ENCODE measurements around the gene COL20A1.

The COL20A1 gene

GRCh38 chr20:63292904-63293303, at the start of gene COL20A1:
Gene COL20A1, plus strand, starts transcription at chr20:63293186. Its CDS starts 1,922 bp downstream, at chr20:63295108.
- TF ChIP-seq GATA1 (IDR thresholded peaks at IDR 0.05; ENCODE audit: low read depth, low read length) (no peak), POLR2A (IDR thresholded peaks at IDR 0.05; ENCODE audit: low read length) (no peak)
- DNase-seq: no peak

DNA sequence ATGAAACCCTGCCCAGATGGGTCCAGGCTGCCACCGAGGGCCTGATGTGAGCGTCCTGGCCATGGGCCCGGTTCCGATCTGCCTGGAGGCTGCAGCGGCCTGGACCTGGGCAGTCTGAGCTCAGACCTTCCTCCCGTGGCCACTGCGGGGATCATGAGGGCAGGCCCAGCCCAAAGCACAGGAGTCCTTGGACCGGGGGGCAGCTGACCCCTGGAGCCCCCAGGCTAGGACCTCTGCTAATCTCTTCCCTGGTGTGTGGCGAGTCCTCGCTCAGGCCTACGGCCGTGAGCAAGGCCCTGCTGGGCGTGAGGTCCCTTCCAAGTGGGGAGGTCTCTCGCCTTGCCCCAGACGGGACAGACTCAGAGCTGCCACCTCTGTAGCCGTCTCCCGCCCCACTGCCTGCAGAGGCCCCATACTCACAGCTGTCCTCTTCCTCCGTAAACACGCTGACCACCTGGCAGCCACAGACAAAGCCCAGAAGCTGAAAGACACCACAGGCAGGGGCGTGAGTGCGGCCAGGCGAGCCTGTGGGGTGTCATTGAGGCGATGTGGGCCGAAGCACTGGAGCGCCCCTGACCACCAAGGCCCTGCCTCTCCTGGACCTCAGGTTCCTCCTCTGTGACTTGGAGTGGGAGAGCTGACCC, 49.3 kb upstream of the COL20A1 start:
- no peak for DNase-seq
- TF ChIP-seq GATA1 (IDR thresholded peaks at IDR 0.05; ENCODE audit: low read depth, low read length) (no peak), POLR2A (IDR thresholded peaks at IDR 0.05; ENCODE audit: low read length) (no peak)

DNA sequence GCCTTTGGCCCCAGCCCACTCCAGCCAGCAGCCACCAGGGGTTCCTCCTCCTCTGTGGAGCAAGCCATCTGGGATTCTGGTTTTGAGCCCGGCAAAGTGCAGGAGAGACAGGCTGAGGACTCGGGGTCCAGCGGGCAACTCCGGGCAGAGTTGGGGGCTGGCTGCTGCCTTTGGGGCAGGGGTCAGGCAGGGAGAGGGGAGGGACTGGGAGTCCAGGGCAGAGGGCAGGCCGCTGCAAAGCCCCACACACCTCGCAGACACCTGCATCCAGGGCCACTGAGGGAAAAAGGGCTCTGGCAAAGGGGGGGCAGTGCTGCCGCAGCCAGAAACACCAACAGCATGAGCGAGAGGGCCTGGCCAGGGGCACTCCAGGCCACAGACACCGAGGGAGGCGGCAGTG, 48.5 kb upstream of the COL20A1 start:
- no peak for DNase-seq
- TF ChIP-seq GATA1 (IDR thresholded peaks at IDR 0.05; ENCODE audit: low read depth, low read length): no peak
- TF ChIP-seq POLR2A (IDR thresholded peaks at IDR 0.05; ENCODE audit: low read length): no peak

- TF ChIP-seq GATA1 (IDR thresholded peaks at IDR 0.05; ENCODE audit: low read depth, low read length) (no peak), POLR2A (IDR thresholded peaks at IDR 0.05; ENCODE audit: low read length) (no peak)
- DNase-seq: no peak
These were observed 46.3 kb upstream of the COL20A1 start for GRCh38 chr20:63246490-63247288.

DNA sequence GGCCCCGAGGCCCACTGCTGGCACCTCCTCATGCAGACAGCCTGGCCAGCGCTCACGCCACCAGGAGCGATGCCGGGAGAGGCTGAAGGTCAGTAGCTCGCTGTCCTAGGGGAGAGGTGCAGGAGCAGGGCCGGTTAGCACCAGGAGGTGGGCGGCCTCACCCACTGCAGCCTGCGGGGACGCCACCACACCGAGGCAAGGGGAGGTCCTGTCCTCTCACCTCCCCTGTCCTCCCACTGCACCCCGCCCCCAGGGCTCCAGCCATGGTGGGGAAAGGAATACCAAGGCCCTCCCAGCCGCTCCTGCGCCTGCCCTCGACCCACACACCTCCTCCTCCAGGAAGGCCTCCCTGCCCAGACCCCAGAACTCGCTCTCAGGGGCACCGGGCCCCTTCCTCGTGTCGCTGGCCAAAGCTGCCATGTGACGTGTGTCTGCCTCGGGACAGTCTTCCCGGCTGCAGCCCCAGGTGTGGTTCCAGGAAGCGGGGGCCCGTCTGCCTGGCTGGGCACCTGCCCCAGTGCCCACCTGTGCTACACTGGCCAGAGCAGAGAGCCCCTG, 45.2 kb upstream of the COL20A1 start:
- TF ChIP-seq GATA1 (IDR thresholded peaks at IDR 0.05; ENCODE audit: low read depth, low read length) (no peak), POLR2A (IDR thresholded peaks at IDR 0.05; ENCODE audit: low read length) (no peak)
- no peak for DNase-seq

DNA sequence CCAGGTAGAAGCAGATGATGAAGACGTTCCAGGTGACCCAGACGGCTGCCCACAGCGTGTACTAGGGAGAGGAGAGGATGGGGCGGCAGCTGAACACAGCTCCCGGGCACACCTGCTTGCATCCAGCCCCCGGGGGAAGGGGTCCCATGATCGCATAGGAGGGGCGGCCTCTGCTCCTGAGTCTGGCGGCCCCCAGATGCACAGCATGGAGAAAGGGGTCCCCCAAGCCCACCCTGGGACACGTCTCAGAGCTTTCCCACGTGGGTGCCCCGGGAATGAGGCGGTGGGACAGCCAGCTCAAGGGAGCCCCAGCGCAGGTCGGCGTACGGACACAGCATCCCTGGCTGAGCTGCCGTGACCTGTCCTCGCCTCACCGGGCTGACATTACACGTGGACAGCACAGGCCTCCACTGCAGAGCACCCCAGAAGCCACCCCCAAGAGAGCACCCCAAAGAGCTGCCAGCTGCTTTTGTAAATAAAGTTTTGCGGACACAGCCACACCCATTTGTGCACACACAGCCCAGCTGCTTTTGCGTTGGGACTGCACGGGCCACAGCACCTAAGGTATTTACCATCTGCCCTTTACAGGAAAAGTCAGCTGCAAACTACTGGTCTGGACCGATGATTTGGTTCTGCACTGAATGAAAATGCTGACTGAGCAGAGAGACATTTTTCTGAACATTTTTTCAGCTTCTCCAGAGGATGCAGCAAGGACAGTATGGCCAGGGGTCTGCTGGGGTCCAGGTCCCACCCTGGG, 44.0 kb upstream of the COL20A1 start:
- TF ChIP-seq POLR2A (IDR thresholded peaks at IDR 0.05; ENCODE audit: low read length) (no peak), GATA1 (IDR thresholded peaks at IDR 0.05; ENCODE audit: low read depth, low read length) (no peak)
- no peak for DNase-seq

- no peak for TF ChIP-seq GATA1 (IDR thresholded peaks at IDR 0.05; ENCODE audit: low read depth, low read length)
- TF ChIP-seq POLR2A (IDR thresholded peaks at IDR 0.05; ENCODE audit: low read length): no peak
- DNase-seq: no peak
These were observed 43.1 kb upstream of the COL20A1 start for GRCh38 chr20:63249891-63250290.

DNA sequence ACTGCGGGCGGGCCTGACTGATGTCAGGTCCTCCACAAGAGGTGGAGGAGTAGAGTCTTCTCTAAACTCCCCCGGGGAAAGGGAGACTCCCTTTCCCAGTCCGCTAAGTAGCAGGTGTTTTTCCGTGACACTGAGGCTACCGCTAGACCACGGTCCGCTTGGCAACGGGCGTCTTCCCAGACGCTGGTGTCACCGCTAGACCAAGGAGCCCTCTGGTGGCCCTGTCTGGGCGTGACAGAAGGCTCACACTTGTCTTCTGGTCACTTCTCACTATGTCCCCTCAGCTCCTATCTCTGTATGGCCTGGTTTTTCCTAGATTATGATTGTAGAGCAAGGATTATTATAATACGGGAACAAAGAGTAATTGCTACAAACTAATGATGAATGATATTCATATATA, 41.6 kb upstream of the COL20A1 start:
- DNase-seq: peak in 1 of 2 experiments; percentile 16

DNA sequence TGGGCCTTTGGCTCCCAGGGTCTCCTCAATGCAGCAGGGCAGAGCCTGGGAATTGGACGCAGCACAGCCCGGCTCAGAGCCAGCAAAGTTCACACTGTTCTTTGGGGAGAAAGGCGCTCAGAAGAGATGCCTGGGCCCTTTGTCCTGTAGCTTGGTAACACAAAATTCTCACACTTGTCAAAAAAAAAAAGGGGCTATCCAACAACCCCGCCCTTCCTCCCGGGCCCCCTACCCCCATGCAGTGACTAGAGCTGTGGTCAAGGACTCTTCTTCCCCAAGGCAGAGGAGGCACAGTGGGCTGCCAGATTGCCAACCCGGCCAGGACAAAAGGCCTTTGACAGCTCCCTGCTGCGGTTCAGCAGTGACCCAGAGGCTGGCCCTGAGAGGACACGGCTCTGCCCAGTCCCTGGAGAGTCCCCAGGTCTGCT, 40.7 kb upstream of the COL20A1 start:
- no peak for DNase-seq
- TF ChIP-seq GATA1 (IDR thresholded peaks at IDR 0.05; ENCODE audit: low read depth, low read length) (no peak), POLR2A (IDR thresholded peaks at IDR 0.05; ENCODE audit: low read length) (no peak)

DNA sequence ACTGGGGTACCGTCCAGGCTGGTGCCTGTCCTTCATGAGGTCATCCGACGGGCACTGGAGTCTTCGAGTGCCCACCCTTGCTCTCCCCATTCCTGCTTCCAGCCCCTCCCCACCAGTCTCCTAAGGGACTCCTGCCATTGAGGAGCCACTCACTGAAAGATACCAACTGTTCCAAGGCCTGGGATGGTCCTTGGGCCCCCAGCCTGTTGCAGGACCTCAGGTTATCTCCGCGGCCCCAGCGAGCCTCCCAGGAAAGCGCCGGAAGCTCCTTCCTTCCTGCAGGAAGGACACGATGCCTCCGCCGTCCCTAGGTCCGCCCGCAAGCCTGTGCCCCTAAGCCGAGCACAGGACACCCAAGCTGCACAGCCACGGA, 39.9 kb upstream of the COL20A1 start:
- TF ChIP-seq GATA1 (IDR thresholded peaks at IDR 0.05; ENCODE audit: low read depth, low read length) (no peak), POLR2A (IDR thresholded peaks at IDR 0.05; ENCODE audit: low read length) (no peak)
- no peak for DNase-seq

DNA sequence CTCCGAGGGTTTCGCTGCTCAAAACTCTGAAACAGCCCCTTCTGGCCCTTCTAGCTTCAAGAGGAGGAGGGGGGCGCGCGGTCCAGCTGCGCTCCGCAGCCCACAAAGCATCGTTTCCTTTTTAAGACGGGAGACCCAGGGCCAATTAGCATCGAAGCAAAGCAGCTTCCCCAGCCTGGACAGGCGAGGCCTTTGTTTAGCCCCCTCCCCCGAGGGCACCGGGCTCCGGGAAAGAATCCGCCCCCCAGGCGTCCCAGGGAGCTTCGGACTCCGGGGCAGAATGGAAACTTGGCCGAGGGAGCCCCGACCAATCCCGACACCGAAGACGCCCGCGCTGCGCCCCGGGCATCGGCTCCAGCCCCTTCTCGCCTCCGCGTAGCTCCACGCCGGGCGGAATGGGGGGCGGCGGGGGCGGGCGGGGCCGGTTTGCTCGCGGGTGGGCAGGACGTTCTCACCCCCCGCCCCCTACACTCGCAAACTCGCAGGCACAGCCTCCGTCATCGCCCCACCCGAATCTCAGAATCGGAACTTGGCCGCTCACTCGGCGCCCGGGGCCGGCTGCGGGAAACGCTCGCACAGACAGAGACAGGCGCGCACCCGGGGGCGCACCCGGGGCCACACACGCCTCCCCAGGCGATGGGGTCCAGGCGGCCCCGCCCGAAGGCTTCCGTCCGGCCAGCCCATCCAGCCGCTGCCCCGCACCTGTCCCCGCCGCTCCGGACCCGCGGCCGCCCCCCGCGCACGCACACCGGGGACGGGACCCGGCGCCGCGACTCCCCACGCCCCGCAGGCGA, 39.4 kb upstream of the COL20A1 start:
- TF ChIP-seq GATA1 (IDR thresholded peaks at IDR 0.05; ENCODE audit: low read depth, low read length) (no peak), POLR2A (IDR thresholded peaks at IDR 0.05; ENCODE audit: low read length) (no peak)
- no peak for DNase-seq

DNA sequence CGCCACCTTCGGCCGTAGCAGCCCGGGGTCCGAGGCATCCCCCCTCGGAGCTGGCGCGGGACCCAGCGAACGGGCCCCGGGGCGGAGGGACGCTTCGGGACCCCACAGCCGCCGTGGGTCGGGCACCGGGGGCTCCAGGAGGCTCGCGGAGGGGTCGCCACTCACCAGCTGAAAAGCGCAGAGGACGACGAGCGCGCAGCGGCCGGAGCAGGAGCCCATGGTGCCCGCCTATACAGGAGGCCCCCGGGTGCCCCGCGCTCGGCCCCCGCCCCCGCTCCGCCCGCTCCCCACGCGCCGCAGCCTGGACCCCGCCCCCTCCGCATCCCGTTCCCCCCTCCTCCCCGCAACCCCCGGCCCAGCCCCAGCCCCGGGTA, 38.8 kb upstream of the COL20A1 start, which contains the start of gene NKAIN4:
Gene NKAIN4 (minus strand): TSS at position 232 of the 374 bp plus-strand sequence. CDS start 13 bp downstream, at position 219.
- no peak for DNase-seq
- TF ChIP-seq GATA1 (IDR thresholded peaks at IDR 0.05; ENCODE audit: low read depth, low read length): no peak
- no peak for TF ChIP-seq POLR2A (IDR thresholded peaks at IDR 0.05; ENCODE audit: low read length)

DNA sequence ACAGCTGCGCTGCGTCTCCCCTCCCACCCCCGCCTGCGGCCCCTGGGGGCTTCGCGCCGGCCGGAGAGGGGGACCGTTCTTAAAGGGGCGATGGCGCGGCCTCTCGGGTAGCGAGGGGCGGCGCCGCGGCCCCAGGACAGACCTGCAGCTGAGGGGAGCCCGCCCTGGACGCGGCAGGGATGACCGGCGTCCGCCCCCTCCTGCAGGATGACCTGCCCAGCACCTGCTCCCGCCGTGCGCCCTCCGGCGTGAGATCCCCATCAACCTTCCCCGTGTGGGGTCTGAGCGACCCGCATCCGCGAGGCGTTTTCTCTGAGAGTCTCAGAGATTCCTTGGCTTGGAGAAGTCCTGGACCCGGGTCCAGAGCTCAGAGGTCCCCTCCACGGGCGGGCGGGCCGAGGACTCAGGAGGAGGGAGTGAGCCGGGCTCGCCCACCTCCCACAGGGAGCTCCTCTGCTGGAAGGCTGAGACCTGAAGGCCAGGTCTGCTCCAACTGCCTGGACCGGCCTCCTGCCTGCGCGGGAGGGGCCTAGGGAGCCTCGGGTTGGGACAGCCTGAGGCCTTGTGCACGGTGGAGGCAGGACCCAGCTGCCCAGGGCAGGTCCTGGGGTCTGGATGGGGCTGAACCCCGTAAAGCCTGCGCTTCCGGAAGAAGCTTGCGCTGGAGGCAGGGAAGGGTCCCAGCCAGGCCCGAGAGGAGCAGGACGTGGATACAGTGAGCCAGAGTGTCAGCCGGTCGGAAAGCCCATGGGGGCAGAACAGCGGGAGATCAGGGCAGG, 38.2 kb upstream of the COL20A1 start:
- TF ChIP-seq GATA1 (IDR thresholded peaks at IDR 0.05; ENCODE audit: low read depth, low read length): no peak
- no peak for TF ChIP-seq POLR2A (IDR thresholded peaks at IDR 0.05; ENCODE audit: low read length)
- no peak for DNase-seq
